Naive B cell (primary cell): ENCODE results near the gene BBS1. TPM values are rescaled to one million over a fixed set of nuclear protein-coding genes. Genes with fewer than 3 reads are reported as not detected.
A peak's percentile ranks its signal among the peaks of the same experiment; 100 is the strongest.
"Not testable (repeated sequence)": the region's sequence is repeated elsewhere in the genome, so short reads cannot be mapped to it uniquely, and the experiment has no call there.

ENCODE experiments used
- ATAC-seq, 2 donors: fragments of 150-1000 bp; cut with Tn5 transposase; 2 replicates each; pipeline ENCODE4 v1.10.0; 2021; ENCODE audit warnings: low read depth in 2 of 2, mild to moderate bottlenecking in 2 of 2, moderate library complexity in 2 of 2
- DNase-seq: peaks from one replicate; pipeline ENCODE4 v3.0.0; 2022
- H3K27ac Mint-ChIP-seq, 6 donors: one replicate each; pipeline ENCODE4 v1.8.0; 2020 to 2022; ENCODE audit warnings: mild to moderate bottlenecking in 6 of 6, mixed read lengths in 6 of 6, moderate library complexity in 5 of 6, inconsistent platforms in 2 of 6
- H3K27me3 Mint-ChIP-seq, 3 donors: one replicate each; pipeline ENCODE4 v1.8.0; 2021 to 2022; ENCODE audit warnings: mixed read lengths in 3 of 3, mild to moderate bottlenecking in 1 of 3
- H3K36me3 Mint-ChIP-seq, 2 donors: one replicate each; pipeline ENCODE4 v1.8.0; 2020 to 2022; ENCODE audit warnings: mixed read lengths in 2 of 2, inconsistent platforms in 1 of 2, mild to moderate bottlenecking in 1 of 2
- H3K4me1 Mint-ChIP-seq, 3 donors: one replicate each; pipeline ENCODE4 v1.8.0; 2020 to 2022; ENCODE audit warnings: mixed read lengths in 3 of 3, inconsistent platforms in 1 of 3, mild to moderate bottlenecking in 1 of 3, moderate library complexity in 1 of 3
- H3K4me3 Mint-ChIP-seq, 8 donors: one replicate each; pipeline ENCODE4 v1.8.0; 2020 to 2022; ENCODE audit warnings: mild to moderate bottlenecking in 8 of 8, mixed read lengths in 8 of 8, moderate library complexity in 8 of 8, inconsistent platforms in 2 of 8
- H3K9me3 Mint-ChIP-seq, 7 donors: one replicate each; pipeline ENCODE4 v1.8.0; 2020 to 2022; ENCODE audit warnings: mixed read lengths in 7 of 7, mild to moderate bottlenecking in 5 of 7, inconsistent platforms in 2 of 7, moderate library complexity in 1 of 7
- polyA plus RNA-seq, 6 donors: library from polyadenylated mRNA; unstranded; fragments of 300-500 nt; fragmentation: Illumina TruSeq; gene quantifications; one replicate each; pipeline ENCODE4 v1.2.3, GENCODE V29; 2021; ENCODE audit warnings: low read depth in 6 of 6

Gene BBS1
- 10 to 100 TPM in 2 of 6 donors, 1 to 10 TPM in 4; 3.2 to 13.8 (median 9.9) TPM for polyA plus RNA-seq

GRCh38 chr11:66510271-66510989 lies at the start of gene BBS1:
Gene BBS1 (plus strand): TSS chr11:66510635. CDS start chr11:66510660, 25 bp downstream.
- Mint-ChIP-seq H3K27me3 (no peaks in the 10 kb centered on the region), H3K4me3 (peak within 1 kb of the TSS; percentile 86 to 94 (median 90)), H3K27ac (peak within 1 kb of the TSS in 5 of 6 donors; percentile 54 to 90 (median 67)), H3K36me3 (no peaks in the 10 kb centered on the region), H3K9me3 (no peaks in the 10 kb centered on the region), H3K4me1 (peaks cover 7 to 20% (median 15%) of the 10 kb centered on the region in 3 donors)
- peak; percentile 70 for DNase-seq
- peak; percentile 97 to 99 for ATAC-seq

- no peak for ATAC-seq
- H3K4me3 Mint-ChIP-seq = no peak overlapping the region
- no peaks in the 10 kb centered on the region for H3K27me3 Mint-ChIP-seq
- H3K36me3 Mint-ChIP-seq = no peaks in the 10 kb centered on the region
- H3K4me1 Mint-ChIP-seq = peaks cover 38 to 67% (median 61%) of the 10 kb centered on the region in 3 donors
- DNase-seq = no peak
- H3K9me3 Mint-ChIP-seq = peaks cover 0 to 4% (median 0%) of the 10 kb centered on the region in 7 donors
- H3K27ac Mint-ChIP-seq = no peak overlapping the region
Observed at GRCh38 chr11:66462010-66462409, 48.4 kb upstream of the BBS1 start.

- Mint-ChIP-seq H3K27me3 (no peaks in the 10 kb centered on the region), H3K27ac (no peak overlapping the region), H3K4me1 (peaks cover 38 to 68% (median 62%) of the 10 kb centered on the region in 3 donors), H3K36me3 (no peaks in the 10 kb centered on the region), H3K4me3 (peak overlapping the region in 1 of 8 donors; percentile 18), H3K9me3 (peaks cover 0 to 4% (median 0%) of the 10 kb centered on the region in 7 donors)
- DNase-seq (no peak), ATAC-seq (no peak)
Observed at GRCh38 chr11:66462911-66463310, 47.5 kb upstream of the BBS1 start.

- H3K27me3 Mint-ChIP-seq, ATAC-seq, DNase-seq, H3K9me3 Mint-ChIP-seq, H3K27ac Mint-ChIP-seq, H3K36me3 Mint-ChIP-seq: not testable (repeated sequence)
- H3K4me1 Mint-ChIP-seq = peaks cover 30 to 63% (median 50%) of the 10 kb centered on the region in 3 donors
- peak overlapping the region in 1 of 8 donors; percentile 71 for H3K4me3 Mint-ChIP-seq
Observed at GRCh38 chr11:66464116-66464515, 46.3 kb upstream of the BBS1 start.

GRCh38 chr11:66464916-66465315 lies 45.5 kb upstream of the BBS1 start:
- Mint-ChIP-seq H3K36me3 (no peaks in the 10 kb centered on the region), H3K9me3 (peaks cover 0 to 1% (median 0%) of the 10 kb centered on the region in 7 donors), H3K27me3 (no peaks in the 10 kb centered on the region), H3K27ac (peak overlapping the region in 1 of 6 donors; percentile 69), H3K4me1 (peaks cover 24 to 56% (median 44%) of the 10 kb centered on the region in 3 donors), H3K4me3 (peak overlapping the region in 6 of 8 donors; percentile 89 to 95 (median 92))
- no peak for ATAC-seq
- DNase-seq = no peak

- H3K36me3 Mint-ChIP-seq = no peaks in the 10 kb centered on the region
- peaks cover 24 to 53% (median 48%) of the 10 kb centered on the region in 3 donors for H3K4me1 Mint-ChIP-seq
- H3K27ac Mint-ChIP-seq = peak overlapping the region; percentile 88 to 97 (median 92)
- DNase-seq (peak; percentile 29), ATAC-seq (no peak)
- H3K4me3 Mint-ChIP-seq = peak overlapping the region; percentile 89 to 95 (median 92)
- peaks cover 0 to 1% (median 0%) of the 10 kb centered on the region in 7 donors for H3K9me3 Mint-ChIP-seq
- H3K27me3 Mint-ChIP-seq = no peaks in the 10 kb centered on the region
Observed at GRCh38 chr11:66465373-66466224, 44.8 kb upstream of the BBS1 start.

GRCh38 chr11:66466225-66467033 lies 44.0 kb upstream of the BBS1 start, which contains the start of gene PELI3:
Gene PELI3 (plus strand): TSS chr11:66466905. CDS start chr11:66468129, 1,224 bp downstream.
- Mint-ChIP-seq H3K27me3 (no peaks in the 10 kb centered on the region), H3K4me3 (peak within 1 kb of the TSS; percentile 89 to 96 (median 92)), H3K4me1 (peaks cover 28 to 50% (median 46%) of the 10 kb centered on the region in 3 donors), H3K27ac (peak within 1 kb of the TSS; percentile 88 to 97 (median 92)), H3K9me3 (peaks cover 0 to 1% (median 0%) of the 10 kb centered on the region in 7 donors), H3K36me3 (no peaks in the 10 kb centered on the region)
- DNase-seq = peak; percentile 91
- ATAC-seq = peak; percentile 82 to 83

GRCh38 chr11:66467034-66467659 lies 43.3 kb upstream of the BBS1 start:
- H3K4me3 Mint-ChIP-seq = peak overlapping the region; percentile 79 to 96 (median 90)
- DNase-seq (no peak), ATAC-seq (peak; percentile 59 to 60)

GRCh38 chr11:66467756-66468155 lies 42.7 kb upstream of the BBS1 start:
- peak overlapping the region; percentile 79 to 96 (median 90) for H3K4me3 Mint-ChIP-seq
- DNase-seq (no peak), ATAC-seq (no peak)
- H3K36me3 Mint-ChIP-seq = no peaks in the 10 kb centered on the region
- H3K27ac Mint-ChIP-seq = peak overlapping the region in 3 of 6 donors; percentile 70 to 88 (median 70)
- peaks cover 25 to 41% (median 33%) of the 10 kb centered on the region in 3 donors for H3K4me1 Mint-ChIP-seq
- peaks cover 0 to 1% (median 0%) of the 10 kb centered on the region in 7 donors for H3K9me3 Mint-ChIP-seq
- no peaks in the 10 kb centered on the region for H3K27me3 Mint-ChIP-seq

More at GRCh38 chr11:66467034-66467659, 43.3 kb upstream of the BBS1 start:
- H3K27ac Mint-ChIP-seq = peak overlapping the region in 5 of 6 donors; percentile 70 to 93 (median 78)
- no peaks in the 10 kb centered on the region for H3K27me3 Mint-ChIP-seq
- H3K36me3 Mint-ChIP-seq = no peaks in the 10 kb centered on the region
- peaks cover 0 to 1% (median 0%) of the 10 kb centered on the region in 7 donors for H3K9me3 Mint-ChIP-seq
- H3K4me1 Mint-ChIP-seq = peaks cover 25 to 44% (median 39%) of the 10 kb centered on the region in 3 donors

- H3K4me1 Mint-ChIP-seq = peaks cover 25 to 35% (median 30%) of the 10 kb centered on the region in 3 donors
- DNase-seq = no peak
- peak overlapping the region in 1 of 6 donors; percentile 49 for H3K27ac Mint-ChIP-seq
- ATAC-seq = no peak
- H3K36me3 Mint-ChIP-seq = no peaks in the 10 kb centered on the region
- no peaks in the 10 kb centered on the region for H3K9me3 Mint-ChIP-seq
- H3K27me3 Mint-ChIP-seq = no peaks in the 10 kb centered on the region
- H3K4me3 Mint-ChIP-seq = peak overlapping the region; percentile 28 to 95 (median 79)
Observed at GRCh38 chr11:66468691-66469090, 41.7 kb upstream of the BBS1 start.

- no peaks in the 10 kb centered on the region for H3K27me3 Mint-ChIP-seq
- H3K36me3 Mint-ChIP-seq = no peaks in the 10 kb centered on the region
- no peaks in the 10 kb centered on the region for H3K9me3 Mint-ChIP-seq
- DNase-seq (no peak), ATAC-seq (no peak)
- peak overlapping the region in 2 of 8 donors; percentile 35 to 89 for H3K4me3 Mint-ChIP-seq
- H3K4me1 Mint-ChIP-seq = peaks cover 25 to 33% (median 30%) of the 10 kb centered on the region in 3 donors
- H3K27ac Mint-ChIP-seq = no peak overlapping the region
Observed at GRCh38 chr11:66469441-66469840, 41.0 kb upstream of the BBS1 start.

- DNase-seq = no peak
- no peaks in the 10 kb centered on the region for H3K36me3 Mint-ChIP-seq
- H3K4me1 Mint-ChIP-seq = peaks cover 23 to 29% (median 28%) of the 10 kb centered on the region in 3 donors
- no peaks in the 10 kb centered on the region for H3K27me3 Mint-ChIP-seq
- H3K4me3 Mint-ChIP-seq = peak overlapping the region in 1 of 8 donors; percentile 52
- no peaks in the 10 kb centered on the region for H3K9me3 Mint-ChIP-seq
- H3K27ac Mint-ChIP-seq = peak overlapping the region in 2 of 6 donors; percentile 42
- ATAC-seq = no peak
Observed at GRCh38 chr11:66470015-66470414, 40.4 kb upstream of the BBS1 start.
